Fibroblast of the aortic adventitia (primary cell): ENCODE data around the gene FAM228B. TPM values are rescaled to one million over a fixed set of nuclear protein-coding genes. Genes with fewer than 3 reads are reported as not detected.

Source experiments
- DNase-seq: peaks from one replicate; pipeline ENCODE4 v3.0.0-alpha.2; 2010; ENCODE audit warnings: low read depth
- H3K4me3 ChIP-seq: 2 replicates; pipeline ENCODE4 v1.5.1; 2011; ENCODE audit warnings: low read depth, mild to moderate bottlenecking, control low read depth, low read length, moderate library complexity
- CTCF ChIP-seq: IDR thresholded peaks from 2 replicates; pipeline ENCODE4 v1.5.1; 2011; ENCODE audit warnings: mild to moderate bottlenecking, low read length, control low read depth, inconsistent platforms; ENCODE audit not compliant: insufficient read depth
- total RNA-seq: library from RNA; depleted of rRNA; stranded (reverse); fragments of >200 nt; gene quantifications from 2 replicates; pipeline ENCODE4 v1.2.3, GENCODE V29; 2012; ENCODE audit warnings: low replicate concordance

The FAM228B gene
- total RNA-seq, 1 donor = 10.3 TPM

- no peak for DNase-seq
- H3K4me3 ChIP-seq = no peak overlapping the region
- TF ChIP-seq CTCF = no peak
These were observed 77.5 kb downstream of the FAM228B start for GRCh38 chr2:24200799-24201198.

GRCh38 chr2:24203029-24203786 is 79.9 kb downstream of the FAM228B start:
- DNase-seq = no peak
- H3K4me3 ChIP-seq = no peak overlapping the region
- TF ChIP-seq CTCF = no peak

GRCh38 chr2:24203787-24204150 is 80.5 kb downstream of the FAM228B start:
- no peak for DNase-seq
- no peak for TF ChIP-seq CTCF
- H3K4me3 ChIP-seq = no peak overlapping the region

DNA sequence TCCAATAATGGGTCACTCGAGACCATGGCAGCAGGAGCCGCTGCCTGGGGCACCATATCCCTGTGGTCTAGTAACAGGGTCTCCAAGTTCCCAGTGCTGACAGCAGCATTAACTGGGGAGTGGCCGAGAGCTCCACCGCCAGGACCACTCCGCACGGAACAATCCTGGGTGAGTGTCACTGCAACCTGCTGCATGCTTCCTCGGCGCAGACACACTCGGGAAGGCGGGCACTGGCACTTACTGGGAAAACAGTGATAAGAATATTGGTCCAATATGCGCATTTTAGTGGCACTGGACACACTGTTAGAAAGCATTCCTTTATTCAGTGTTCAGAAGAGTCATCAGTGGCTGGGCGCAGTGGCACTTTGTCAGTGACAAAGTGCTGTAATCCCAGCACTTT is 81.2 kb downstream of the FAM228B start:
- H3K4me3 ChIP-seq = no peak overlapping the region
- TF ChIP-seq CTCF = no peak
- DNase-seq = no peak

- TF ChIP-seq CTCF = no peak
- H3K4me3 ChIP-seq = no peak overlapping the region
- DNase-seq = no peak
These were observed 81.9 kb downstream of the FAM228B start for GRCh38 chr2:24205131-24205530.

- H3K4me3 ChIP-seq = no peak overlapping the region
- TF ChIP-seq CTCF = no peak
- DNase-seq = no peak
These were observed 83.0 kb downstream of the FAM228B start for GRCh38 chr2:24206242-24206641.

DNA sequence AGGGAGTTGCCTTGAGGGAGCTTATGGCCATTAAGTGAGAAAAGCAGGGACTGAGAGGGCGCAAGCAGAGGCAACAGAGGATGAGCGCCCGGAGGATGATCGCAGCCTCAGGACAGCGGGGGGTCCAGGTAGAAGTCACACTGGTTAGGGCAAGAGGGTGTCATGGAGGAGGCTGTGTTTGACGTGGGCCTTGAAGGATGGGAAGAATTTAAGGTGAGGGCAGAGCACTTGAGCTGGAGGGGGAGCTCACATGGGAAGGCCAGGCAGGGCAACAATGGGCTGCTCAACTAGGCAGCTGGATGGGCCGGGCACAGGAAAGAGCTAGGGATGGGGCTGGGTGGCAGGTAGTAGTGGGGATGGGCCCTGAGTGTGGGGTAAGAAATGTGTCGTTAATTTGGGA is 83.4 kb downstream of the FAM228B start:
- no peak for DNase-seq
- no peak for TF ChIP-seq CTCF
- no peak overlapping the region for H3K4me3 ChIP-seq
